ENCODE data around the gene PMS2. TPM values are rescaled to one million over a fixed set of nuclear protein-coding genes. Genes with fewer than 3 reads are reported as not detected.

Gene PMS2
- total and polyA plus RNA-seq, 2 donors (not counting 1 experiment from before 2014, with no cell fraction given): 8.1 to 20.3 TPM

DNA sequence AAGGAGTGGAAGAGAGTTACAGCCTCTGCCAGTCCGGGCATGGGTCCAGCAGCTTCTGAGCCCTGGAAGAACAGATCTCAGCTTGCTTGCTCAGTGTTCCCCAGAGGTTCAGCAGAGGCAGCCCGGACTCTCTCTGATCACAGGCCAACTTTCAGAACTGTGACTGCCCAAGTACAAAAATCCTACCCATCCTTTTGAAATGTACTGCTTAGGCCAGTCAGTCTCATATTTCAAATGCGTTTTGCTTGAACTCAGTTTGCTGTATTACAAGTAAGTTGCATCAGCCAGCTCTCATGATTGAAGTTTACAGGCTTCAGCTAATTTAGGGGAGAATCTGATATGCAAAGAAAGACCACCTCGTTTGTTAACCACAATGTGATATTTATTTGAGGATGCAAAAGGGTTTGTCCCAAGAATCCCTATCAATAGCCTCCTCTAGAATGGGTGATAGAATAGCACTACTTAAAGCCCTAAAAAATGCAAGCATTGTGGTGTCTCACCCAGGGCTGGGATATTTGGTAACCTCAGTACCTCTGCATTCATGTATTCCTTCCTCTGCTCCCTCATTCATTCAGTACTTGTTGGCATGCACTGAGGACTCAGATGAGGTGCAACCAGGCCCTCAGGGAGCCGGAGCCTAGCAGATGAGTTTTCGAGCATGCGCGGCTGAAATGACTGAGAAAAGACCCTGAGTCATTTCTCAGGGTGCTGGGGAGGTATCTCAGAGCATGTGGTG lies 7.2 kb upstream of the PMS2 start:
- 70% methylated on average over 5 of the region's 8 CpGs for WGBS (ENCODE audit: insufficient coverage)
- Histone ChIP-seq H3K9ac (ENCODE audit: low read length) (no peak overlapping the region), H3K4me1 (ENCODE audit: control insufficient read depth in 2 of 2, insufficient read depth in 2 of 2, low read length in 2 of 2) (no peaks in the 10 kb centered on the region), H3K4me3 (ENCODE audit: control extremely low read depth in 1 of 5, extremely low read depth in 1 of 5, insufficient read depth in 1 of 5, low read depth in 2 of 5, low read length in 4 of 5) (no peak overlapping the region), H3K4me2 (replicated peaks; ENCODE audit: low read depth, low read length, poor library complexity, severe bottlenecking) (no peak overlapping the region), H3K9me3 (ENCODE audit: control extremely low read depth in 1 of 3, control insufficient read depth in 2 of 3, insufficient read depth in 1 of 3, low read length in 2 of 3) (no peaks in the 10 kb centered on the region), H3K27ac (ENCODE audit: low read length in 2 of 2) (peak overlapping the region in 1 of 2 donors; percentile 36), H3K79me2 (ENCODE audit: control insufficient read depth, insufficient read depth, low read length) (peaks cover 26% of the 10 kb centered on the region), H3K27me3 (replicated peaks in 1 of 4; ENCODE audit: control extremely low read depth in 1 of 4, control insufficient read depth in 3 of 4, insufficient read depth in 4 of 4, low read length in 3 of 4) (no peaks in the 10 kb centered on the region), H3K36me3 (replicated peaks in 1 of 2; ENCODE audit: control extremely low read depth in 1 of 2, control insufficient read depth in 1 of 2, extremely low read depth in 1 of 2, insufficient read depth in 2 of 2, low read length in 1 of 2) (peaks cover 4 to 41% of the 10 kb centered on the region in 2 experiments), H4K20me1 (ENCODE audit: control insufficient read depth, insufficient read depth, low read length, poor library complexity, severe bottlenecking) (peaks cover 4% of the 10 kb centered on the region), H2AFZ (ENCODE audit: insufficient read depth, low read depth, low read length, poor library complexity, severe bottlenecking) (no peak overlapping the region)
- DNase-seq (no peak), ATAC-seq (ENCODE audit: low read depth) (no peak)
- H3K4me3 Mint-ChIP-seq: no peak overlapping the region
- ChIA-PET POLR2A (no interaction called here), CTCF (interaction anchor here (0.8 to 1.2 kb wide), 2 partner anchors 91 to 307 kb away, joined by 4 to 6 read pairs; no protein-coding TSS in a partner anchor)
- no peaks in the 10 kb centered on the region for H3K27me3 Mint-ChIP-seq
- intact Hi-C loops (cut with micrococcal nuclease): no loop called here
- TF ChIP-seq, protein P1, sequence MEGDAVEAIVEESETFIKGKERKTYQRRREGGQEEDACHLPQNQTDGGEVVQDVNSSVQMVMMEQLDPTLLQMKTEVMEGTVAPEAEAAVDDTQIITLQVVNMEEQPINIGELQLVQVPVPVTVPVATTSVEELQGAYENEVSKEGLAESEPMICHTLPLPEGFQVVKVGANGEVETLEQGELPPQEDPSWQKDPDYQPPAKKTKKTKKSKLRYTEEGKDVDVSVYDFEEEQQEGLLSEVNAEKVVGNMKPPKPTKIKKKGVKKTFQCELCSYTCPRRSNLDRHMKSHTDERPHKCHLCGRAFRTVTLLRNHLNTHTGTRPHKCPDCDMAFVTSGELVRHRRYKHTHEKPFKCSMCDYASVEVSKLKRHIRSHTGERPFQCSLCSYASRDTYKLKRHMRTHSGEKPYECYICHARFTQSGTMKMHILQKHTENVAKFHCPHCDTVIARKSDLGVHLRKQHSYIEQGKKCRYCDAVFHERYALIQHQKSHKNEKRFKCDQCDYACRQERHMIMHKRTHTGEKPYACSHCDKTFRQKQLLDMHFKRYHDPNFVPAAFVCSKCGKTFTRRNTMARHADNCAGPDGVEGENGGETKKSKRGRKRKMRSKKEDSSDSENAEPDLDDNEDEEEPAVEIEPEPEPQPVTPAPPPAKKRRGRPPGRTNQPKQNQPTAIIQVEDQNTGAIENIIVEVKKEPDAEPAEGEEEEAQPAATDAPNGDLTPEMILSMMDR (IDR thresholded peaks at IDR 0.05): no peak
- no peak for TF ChIP-seq EZH2 (IDR thresholded peaks at IDR 0.05; ENCODE audit: borderline replicate concordance, insufficient read depth, low read depth, low read length, poor library complexity, severe bottlenecking)
- H3K4me1 Mint-ChIP-seq: peaks cover 16% of the 10 kb centered on the region
- H3K9me3 Mint-ChIP-seq (ENCODE audit: insufficient read depth): no peaks in the 10 kb centered on the region
- H3K27ac Mint-ChIP-seq: peak overlapping the region; percentile 66

Measured in B cell (primary cell).